Skeletal muscle tissue (tissue), 2 donors: ENCODE results near the gene NPIPB2. TPM values are rescaled to one million over a fixed set of nuclear protein-coding genes. Genes with fewer than 3 reads are reported as not detected.

Experiments
- small RNA-seq: library from RNA; depleted of rRNA; stranded (forward); fragments of <200 nt; gene quantifications from one replicate; pipeline ENCODE3, GENCODE V24; 2014
- total RNA-seq: library from RNA; depleted of rRNA; stranded (reverse); fragments of >200 nt; gene quantifications from one replicate; pipeline ENCODE4 v1.2.3, GENCODE V29; 2014

The NPIPB2 gene
- total RNA-seq, 1 donor from 2014 or later = 3.1 TPM

Small RNA genes within 50 kb of the gene (small RNA-seq; reads per million reads assigned to genes)
- gene AC007216.5 = not detected
- not detected for gene COX6CP1
- gene UBL5P4 = not detected

Other genes with a start within 250 kb of the NPIPB2 start
- 14.1 TPM for gene TXNDC11, start 199.2 kb downstream of the NPIPB2 start, total RNA-seq
- gene ZC3H7A, start 144.8 kb downstream of the NPIPB2 start, total RNA-seq = 33.9 TPM
- gene RSL1D1, start 90.5 kb downstream of the NPIPB2 start, total RNA-seq = 75.2 TPM
- gene GSPT1, start 26.1 kb downstream of the NPIPB2 start, total RNA-seq = 60.5 TPM
- not detected for gene TNFRSF17, start 23.2 kb upstream of the NPIPB2 start, total RNA-seq
- gene SNX29, start 34.7 kb upstream of the NPIPB2 start, total RNA-seq = 16.2 TPM